ENCODE data around the gene RMC1. TPM values are rescaled to one million over a fixed set of nuclear protein-coding genes. Genes with fewer than 3 reads are reported as not detected.

Gene RMC1
- total and polyA plus RNA-seq, 3 donors from 2014 or later: 33.5 to 51.5 (median 44.2) TPM

- intact Hi-C loops (cut with DNase I; ENCODE audit: low total_unique reads): no loop called here
- Histone ChIP-seq H3K9me3 (no peaks in the 10 kb centered on the region), H3K4me1 (peaks cover 32% of the 10 kb centered on the region), H3K36me3 (ENCODE audit: low read depth, missing control alignments) (no peaks in the 10 kb centered on the region), H3K27me3 (no peaks in the 10 kb centered on the region), H3K4me3 (no peak overlapping the region), H3K27ac (peak overlapping the region; percentile 65)
- no peak for DNase-seq
- TF ChIP-seq, protein P1, sequence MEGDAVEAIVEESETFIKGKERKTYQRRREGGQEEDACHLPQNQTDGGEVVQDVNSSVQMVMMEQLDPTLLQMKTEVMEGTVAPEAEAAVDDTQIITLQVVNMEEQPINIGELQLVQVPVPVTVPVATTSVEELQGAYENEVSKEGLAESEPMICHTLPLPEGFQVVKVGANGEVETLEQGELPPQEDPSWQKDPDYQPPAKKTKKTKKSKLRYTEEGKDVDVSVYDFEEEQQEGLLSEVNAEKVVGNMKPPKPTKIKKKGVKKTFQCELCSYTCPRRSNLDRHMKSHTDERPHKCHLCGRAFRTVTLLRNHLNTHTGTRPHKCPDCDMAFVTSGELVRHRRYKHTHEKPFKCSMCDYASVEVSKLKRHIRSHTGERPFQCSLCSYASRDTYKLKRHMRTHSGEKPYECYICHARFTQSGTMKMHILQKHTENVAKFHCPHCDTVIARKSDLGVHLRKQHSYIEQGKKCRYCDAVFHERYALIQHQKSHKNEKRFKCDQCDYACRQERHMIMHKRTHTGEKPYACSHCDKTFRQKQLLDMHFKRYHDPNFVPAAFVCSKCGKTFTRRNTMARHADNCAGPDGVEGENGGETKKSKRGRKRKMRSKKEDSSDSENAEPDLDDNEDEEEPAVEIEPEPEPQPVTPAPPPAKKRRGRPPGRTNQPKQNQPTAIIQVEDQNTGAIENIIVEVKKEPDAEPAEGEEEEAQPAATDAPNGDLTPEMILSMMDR (IDR thresholded peaks at IDR 0.05): no peak
- no peak for TF ChIP-seq POLR2A (IDR thresholded peaks at IDR 0.05)
- WGBS, 2 donors: 50 to 61% methylated on average over 9 of the region's 9 CpGs
Measured at GRCh38 chr18:23539911-23540525, 36.7 kb downstream of the RMC1 start.

- no peaks in the 10 kb centered on the region for H3K27me3 ChIP-seq
- no peaks in the 10 kb centered on the region for H3K36me3 ChIP-seq (ENCODE audit: low read depth, missing control alignments)
- no peak for TF ChIP-seq POLR2A (IDR thresholded peaks at IDR 0.05)
- TF ChIP-seq, protein P1 (IDR thresholded peaks at IDR 0.05): no peak
- peak; percentile 43 for DNase-seq
- peak overlapping the region; percentile 65 for H3K27ac ChIP-seq
- intact Hi-C loops (cut with DNase I; ENCODE audit: low total_unique reads): no loop called here
- 18 to 48% methylated on average over 5 of the region's 5 CpGs for WGBS, 2 donors
- H3K4me3 ChIP-seq: no peak overlapping the region
- no peaks in the 10 kb centered on the region for H3K9me3 ChIP-seq
- peaks cover 32% of the 10 kb centered on the region for H3K4me1 ChIP-seq
Measured at GRCh38 chr18:23540867-23541266, 37.6 kb downstream of the RMC1 start.

DNA sequence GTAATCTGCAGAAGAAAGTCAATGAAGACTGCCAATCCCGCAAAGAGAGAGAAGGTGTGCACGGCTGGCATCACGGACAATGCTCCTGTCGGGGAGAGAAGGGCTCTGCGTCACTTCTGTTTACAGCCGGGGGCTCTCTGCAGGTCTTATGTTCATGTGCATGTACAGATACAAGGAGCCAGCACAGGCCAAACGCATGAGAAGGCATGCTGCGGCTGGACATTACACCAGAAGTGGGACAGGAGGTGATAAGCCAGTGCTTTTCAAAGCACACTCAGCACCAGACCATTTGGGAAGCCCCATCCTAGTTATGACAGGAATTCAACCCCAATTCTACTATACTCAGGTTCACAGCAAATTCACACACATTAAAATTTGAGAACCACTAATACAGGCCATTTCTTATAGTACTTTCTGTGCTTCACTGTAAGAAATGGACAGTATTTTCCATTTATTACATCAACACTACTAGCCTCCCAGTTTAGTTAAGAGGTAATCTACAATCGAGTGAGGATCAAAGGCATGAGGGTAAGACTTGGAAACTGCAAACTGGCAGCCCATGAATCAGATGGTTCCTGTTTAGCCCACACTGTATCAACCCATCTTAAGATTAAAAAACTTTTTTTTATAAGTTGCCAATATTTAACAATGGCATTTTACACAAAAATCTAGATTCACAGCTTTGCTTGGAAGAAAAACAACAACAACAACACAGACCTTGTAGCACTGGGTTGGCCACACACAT, 38.2 kb downstream of the RMC1 start:
- intact Hi-C loops (cut with DNase I; ENCODE audit: low total_unique reads): no loop called here
- WGBS, 2 donors: 53 to 54% methylated on average over 9 of the region's 9 CpGs
- no peaks in the 10 kb centered on the region for H3K9me3 ChIP-seq
- H3K27me3 ChIP-seq: no peaks in the 10 kb centered on the region
- no peak overlapping the region for H3K4me3 ChIP-seq
- no peak for TF ChIP-seq POLR2A (IDR thresholded peaks at IDR 0.05)
- TF ChIP-seq, protein P1 (IDR thresholded peaks at IDR 0.05): no peak
- peak overlapping the region; percentile 65 for H3K27ac ChIP-seq
- DNase-seq: peak; percentile 24
- H3K4me1 ChIP-seq: peaks cover 32% of the 10 kb centered on the region
- no peaks in the 10 kb centered on the region for H3K36me3 ChIP-seq (ENCODE audit: low read depth, missing control alignments)

- peaks cover 32% of the 10 kb centered on the region for H3K4me1 ChIP-seq
- intact Hi-C loops (cut with DNase I; ENCODE audit: low total_unique reads): no loop called here
- no peaks in the 10 kb centered on the region for H3K27me3 ChIP-seq
- 84 to 85% methylated on average over 2 of the region's 2 CpGs for WGBS, 2 donors
- no peaks in the 10 kb centered on the region for H3K36me3 ChIP-seq (ENCODE audit: low read depth, missing control alignments)
- TF ChIP-seq POLR2A (IDR thresholded peaks at IDR 0.05): no peak
- TF ChIP-seq, protein P1 (IDR thresholded peaks at IDR 0.05): no peak
- no peak for DNase-seq
- no peaks in the 10 kb centered on the region for H3K9me3 ChIP-seq
- peak overlapping the region in 1 of 2 donors; percentile 65 for H3K27ac ChIP-seq
- H3K4me3 ChIP-seq: no peak overlapping the region
Measured at GRCh38 chr18:23542461-23542860, 39.1 kb downstream of the RMC1 start.

Measured in testis (tissue), 3 donors.